K562 (cell line): ENCODE results near the gene PNPLA7. TPM values are rescaled to one million over a fixed set of nuclear protein-coding genes. Genes with fewer than 3 reads are reported as not detected.

Source experiments
- ATAC-seq: fragments of 200-7000 bp; cut with Tn5 transposase; 3 replicates; pipeline ENCODE4 v1.9.1; 2020; ENCODE audit warnings: moderate library complexity
- BruUV-seq: library from RNA; stranded (reverse); fragments of 400-500 nt; replicated peaks from 2 replicates; lab custom pipeline; 2021; lab: Mats Ljungman, UMichigan
- CTCF ChIA-PET: fragments of 300-600 bp; formaldehyde crosslinking; extraction: SDS; loops from one replicate; lab custom pipeline; 2021; ENCODE audit warnings: low intra/inter-chr PET ratio; lab: Yijun Ruan, JAX
- POLR2A ChIA-PET: fragments of 300-600, 350-650 bp; sonication (Branson Sonifier 250); formaldehyde crosslinking; extraction: SDS; loops from one replicate; lab custom pipeline; 2021; ENCODE audit warnings: antibody characterized with exemption, inconsistent platforms; lab: Yijun Ruan, JAX
- DNase-seq, 4 experiments: peaks; one replicate each; pipeline versions ENCODE4 v3.0.0 to v3.0.0-alpha.2; 2011 to 2018; ENCODE audit warnings: low spot score in 3 of 4, mixed read lengths in 3 of 4; ENCODE audit errors: extremely low read depth in 1 of 4
- FAIRE-seq: peaks from 2 replicates; lab custom pipeline; 2011; peaks lifted over from hg19 to GRCh38; lab: Jason Lieb, UNC
- H2AFZ ChIP-seq: 2 replicates; pipeline ENCODE4 v1.6.0; 2011; ENCODE audit warnings: low read depth, low read length, control low read depth, inconsistent platforms
- H3K27ac ChIP-seq: fragments of 200-600 bp; 3 replicates; pipeline ENCODE4 v1.8.0; 2011; ENCODE audit warnings: low read depth, mild to moderate bottlenecking, control low read depth, inconsistent platforms, low read length, moderate library complexity, mixed read lengths; ENCODE audit errors: extremely low read depth
- H3K27me3 ChIP-seq, 2 experiments: fragments of 300-600 bp in 1 of 2; 2 replicates in 1 of 2; 3 replicates in 1 of 2; pipeline versions ENCODE4 v1.6.0 to v1.8.0; 2011; ENCODE audit warnings: inconsistent platforms in 2 of 2, low read length in 2 of 2, mild to moderate bottlenecking in 1 of 2, mixed read lengths in 1 of 2, moderate library complexity in 1 of 2; ENCODE audit not compliant: control insufficient read depth in 2 of 2, insufficient read depth in 2 of 2
- H3K36me3 ChIP-seq: fragments of 300-600 bp; 3 replicates; pipeline ENCODE4 v1.8.0; 2011; ENCODE audit warnings: mild to moderate bottlenecking, low read length, inconsistent platforms; ENCODE audit not compliant: control insufficient read depth, insufficient read depth
- H3K4me1 ChIP-seq, 2 experiments: fragments of 200-600 bp in 1 of 2; replicated peaks in 1 of 2; 2 replicates in 1 of 2; 3 replicates in 1 of 2; pipeline versions ENCODE4 v1.5.1 to v1.8.0; 2011; ENCODE audit warnings: inconsistent platforms in 2 of 2, low read length in 2 of 2, mild to moderate bottlenecking in 1 of 2, mixed read lengths in 1 of 2, moderate library complexity in 1 of 2; ENCODE audit not compliant: control insufficient read depth in 2 of 2, insufficient read depth in 2 of 2
- H3K4me2 ChIP-seq: 2 replicates; pipeline ENCODE4 v1.6.1; 2011; ENCODE audit warnings: low read length, control low read depth, inconsistent platforms, mixed read lengths; ENCODE audit not compliant: insufficient read depth
- H3K4me3 ChIP-seq: fragments of 200-600 bp; sonication (generic), shearing (Covaris generic); 2 replicates; pipeline ENCODE4 v1.5.1; 2016; ENCODE audit warnings: control low read depth, inconsistent platforms
- H3K79me2 ChIP-seq: fragments of 200-600 bp; 3 replicates; pipeline ENCODE4 v1.8.0; 2011; ENCODE audit warnings: low read length, inconsistent platforms; ENCODE audit not compliant: control insufficient read depth, insufficient read depth
- H3K9ac ChIP-seq, 2 experiments: 2 replicates each; pipeline versions ENCODE4 v1.6.0 to v1.6.1; 2011; ENCODE audit warnings: low read depth in 2 of 2, low read length in 2 of 2, control low read depth in 1 of 2, inconsistent platforms in 1 of 2, mild to moderate bottlenecking in 1 of 2, mixed read lengths in 1 of 2; ENCODE audit not compliant: insufficient read depth in 1 of 2
- H3K9me1 ChIP-seq: one replicate; pipeline ENCODE4 v1.6.0; 2011; ENCODE audit warnings: inconsistent platforms, mild to moderate bottlenecking, low read length, moderate library complexity; ENCODE audit not compliant: control insufficient read depth, insufficient read depth
- H3K9me3 ChIP-seq: replicated peaks from 2 replicates; pipeline ENCODE4 v1.5.1; 2011; ENCODE audit warnings: low read depth, low read length, inconsistent platforms; ENCODE audit not compliant: control insufficient read depth, insufficient read depth
- H4K20me1 ChIP-seq: replicated peaks from 2 replicates; pipeline ENCODE4 v1.6.1; 2011; ENCODE audit warnings: low read length, inconsistent platforms, mixed read lengths; ENCODE audit not compliant: control insufficient read depth, insufficient read depth
- CHD1 ChIP-seq: fragments of 200-600 bp; sonication (generic); IDR thresholded peaks from one replicate; pipeline ENCODE4 v1.6.1; 2012; ENCODE audit warnings: mild to moderate bottlenecking, moderate library complexity, low read length, inconsistent platforms
- E2F6 ChIP-seq, 2 experiments: IDR thresholded peaks; 2 replicates each; pipeline ENCODE4 v1.6.1; 2011; ENCODE audit warnings: borderline replicate concordance in 1 of 2, control low read depth in 1 of 2, low read depth in 1 of 2, low read length in 1 of 2, mild to moderate bottlenecking in 1 of 2, mixed read lengths in 1 of 2, moderate library complexity in 1 of 2; ENCODE audit not compliant: insufficient read depth in 1 of 2, insufficient read length in 1 of 2, poor library complexity in 1 of 2, severe bottlenecking in 1 of 2; ENCODE audit errors: extremely low read depth in 1 of 2
- FIP1L1 ChIP-seq: fragments of 200-400 bp; formaldehyde crosslinking; IDR thresholded peaks from 2 replicates; pipeline ENCODE4 v1.6.1; 2018; ENCODE audit warnings: mild to moderate bottlenecking, low read depth, low read length; ENCODE audit not compliant: poor library complexity, severe bottlenecking
- FOSL1 ChIP-seq: fragments of 200-800 bp; sonication (Bioruptor generic); conservative IDR thresholded peaks from 2 replicates; pipeline ENCODE4 v1.6.1; 2016; ENCODE audit warnings: missing genetic modification characterization, missing compliant biosample characterization
- FOXJ2 ChIP-seq: fragments of 200-800 bp; sonication (Bioruptor generic); IDR thresholded peaks from 2 replicates; pipeline ENCODE4 v1.6.1; 2016; ENCODE audit warnings: missing genetic modification characterization, missing compliant biosample characterization
- JUN ChIP-seq, 2 experiments: sonication (generic) in 1 of 2; formaldehyde crosslinking in 1 of 2; IDR thresholded peaks; 2 replicates each; pipeline versions ENCODE4 v1.6.1 to v1.8.0; 2012 to 2022; ENCODE audit warnings: borderline replicate concordance in 2 of 2, mild to moderate bottlenecking in 2 of 2, improper control_type of control experiment in 1 of 2, low read depth in 1 of 2, low read length in 1 of 2, missing genetic modification reagents in 1 of 2
- JUND ChIP-seq, 2 experiments: IDR thresholded peaks; 2 replicates in 1 of 2; 3 replicates in 1 of 2; pipeline ENCODE4 v1.6.1; 2011; ENCODE audit warnings: borderline replicate concordance in 2 of 2, low read depth in 2 of 2, low read length in 2 of 2, improper control_type of control experiment in 1 of 2, missing biosample characterization in 1 of 2, missing genetic modification characterization in 1 of 2, missing genetic modification reagents in 1 of 2
- L3MBTL2 ChIP-seq: fragments of 450-650 bp; IDR thresholded peaks from 2 replicates; pipeline ENCODE4 v1.6.1; 2016; ENCODE audit warnings: mild to moderate bottlenecking, moderate library complexity
- POLR2H ChIP-seq: IDR thresholded peaks from 2 replicates; pipeline ENCODE4 v1.6.1; 2016; ENCODE audit warnings: missing genetic modification characterization, low read depth, mild to moderate bottlenecking, control low read depth, missing compliant biosample characterization, moderate library complexity
- PRPF4 ChIP-seq: fragments of 200-400 bp; formaldehyde crosslinking; IDR thresholded peaks from one replicate; pipeline ENCODE4 v1.6.1; 2017; ENCODE audit warnings: low read length, low read depth, mild to moderate bottlenecking; ENCODE audit not compliant: insufficient read depth, poor library complexity, severe bottlenecking
- RAD21 ChIP-seq, 2 experiments: fragments of 250-450 bp in 1 of 2; fragments of 450-650 bp in 1 of 2; sonication (Bioruptor Pico) in 1 of 2; formaldehyde crosslinking in 1 of 2; IDR thresholded peaks in 1 of 2; conservative IDR thresholded peaks in 1 of 2; 2 replicates each; pipeline versions ENCODE4 v1.4.0 to v1.8.0; 2020 to 2022; ENCODE audit warnings: mild to moderate bottlenecking in 2 of 2, moderate library complexity in 1 of 2
- RB1 ChIP-seq: fragments of 450-650 bp; IDR thresholded peaks from 2 replicates; pipeline ENCODE4 v1.6.1; 2017; ENCODE audit warnings: low read depth, mild to moderate bottlenecking
- TEAD1 ChIP-seq, 2 experiments: fragments of 450-650 bp in 1 of 2; sonication (generic) in 1 of 2; formaldehyde crosslinking; IDR thresholded peaks; 2 replicates each; pipeline versions ENCODE4 v1.4.0 to v1.8.0; 2020 to 2022; ENCODE audit warnings: mild to moderate bottlenecking in 2 of 2, missing genetic modification reagents in 1 of 2
- XRCC5 ChIP-seq: fragments of 200-400 bp; formaldehyde crosslinking; IDR thresholded peaks from 2 replicates; pipeline ENCODE4 v1.6.1; 2017; ENCODE audit warnings: low read depth, mild to moderate bottlenecking, low read length
- ZBTB7A ChIP-seq: IDR thresholded peaks from 2 replicates; pipeline ENCODE4 v1.6.1; 2011; ENCODE audit warnings: low read depth, mild to moderate bottlenecking, low read length, moderate library complexity, borderline replicate concordance; ENCODE audit not compliant: control insufficient read depth
- ZFX ChIP-seq: sonication (generic); formaldehyde crosslinking; IDR thresholded peaks from 2 replicates; pipeline ENCODE4 v1.8.0; 2022; ENCODE audit warnings: mild to moderate bottlenecking, missing genetic modification reagents, moderate library complexity
- WGBS: fragments of 100-300 bp; shearing (Covaris generic); methylation state at CpG from one replicate; pipeline ENCODE4 v1.1.6; 2016; ENCODE audit warnings: low coverage, mixed read lengths; ENCODE audit not compliant: insufficient coverage; ENCODE audit errors: missing lambda C conversion rate; 5-methylcytosine and 5-hydroxymethylcytosine counted together
- in situ Hi-C: fragments of 300-500 bp; cut with MboI; formaldehyde crosslinking; loops from 4 replicates; pipeline ENCODE4 v1.15.0; 2018; ENCODE audit warnings: inconsistent platforms, mixed read lengths
- intact Hi-C: fragments of 100-400 bp; cut with micrococcal nuclease; formaldehyde crosslinking; loops from 2 replicates; pipeline ENCODE4 v1.14.2; 2022
- polyA plus RNA-seq, 8 experiments: library from polyadenylated mRNA; depleted of rRNA in 4 of 8; stranded (reverse) in 5 of 8; unstranded in 3 of 8; fragments of >200 nt; fragmentation: Nextera tagmentation in 2 of 8; fragmentation: Illumina TruSeq in 1 of 8; extraction: Ambion mirVana in 2 of 8; extraction: Trizol in 1 of 8; gene quantifications; 2 replicates each; pipeline versions ENCODE4 v1.2.1 to v1.2.3, GENCODE V29; 2011 to 2014; ENCODE audit warnings: inconsistent platforms in 1 of 8, missing spikeins in 1 of 8
- total RNA-seq, 7 experiments: library from RNA; depleted of rRNA in 6 of 7; stranded (reverse); fragments of >200 nt in 6 of 7; fragmentation: Illumina TruSeq in 2 of 7; extraction: Trizol in 2 of 7; gene quantifications; 2 replicates each; pipeline versions ENCODE4 v1.2.1 to v1.2.3, GENCODE V29; 2011 to 2021; ENCODE audit warnings: low replicate concordance in 1 of 7
- TF ChIP-seq, protein P1 (sequence below): fragments of 250-450 bp; sonication (Bioruptor Pico); IDR thresholded peaks from 2 replicates; pipeline ENCODE4 v1.9.0; 2021; ENCODE audit warnings: mild to moderate bottlenecking

PNPLA7 gene
- total and polyA plus RNA-seq, 9 of the 15 experiments (the other 6 are each of a cell fraction or from before 2014, with no cell fraction given): 0.01 to 0.85 (median 0.19) TPM; not detected in 1

DNA sequence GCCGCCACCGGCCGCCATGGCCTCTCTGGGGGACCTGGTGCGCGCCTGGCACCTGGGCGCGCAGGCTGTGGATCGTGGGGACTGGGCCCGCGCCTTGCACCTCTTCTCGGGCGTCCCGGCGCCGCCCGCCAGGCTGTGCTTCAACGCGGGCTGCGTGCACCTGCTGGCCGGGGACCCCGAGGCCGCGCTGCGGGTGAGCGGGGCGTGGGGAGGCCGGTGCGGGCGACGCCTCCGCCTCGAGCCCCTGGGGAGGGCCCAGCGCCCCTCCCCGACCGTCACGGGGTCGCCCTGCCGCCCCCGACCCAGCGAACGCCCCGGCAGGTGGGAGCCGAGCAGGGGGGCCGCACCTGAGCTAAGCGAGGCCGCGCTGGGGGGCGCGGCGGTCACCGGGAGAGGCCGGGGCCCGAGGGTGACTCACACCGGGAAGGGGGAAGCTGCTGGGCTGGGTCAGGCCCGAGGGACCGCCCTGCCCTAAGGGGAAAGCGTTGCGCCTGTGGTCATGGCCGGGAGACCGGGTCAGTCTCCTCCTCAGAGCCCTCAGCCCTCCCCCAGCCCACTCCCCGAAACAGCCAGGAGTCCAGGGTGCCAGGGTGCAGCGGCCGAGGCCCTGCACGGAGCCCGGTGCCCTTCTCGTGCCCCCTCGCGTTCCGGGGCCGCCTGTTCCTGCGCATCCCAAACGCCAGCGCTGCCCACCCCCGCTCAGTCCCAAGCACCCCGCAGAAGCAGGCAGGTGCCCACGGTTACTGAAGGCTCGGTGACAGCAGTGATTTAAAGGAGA, 126.5 kb downstream of the PNPLA7 start:
- H3K36me3 ChIP-seq: peaks cover 5% of the 10 kb centered on the region; the same call in 1 of the 3 replicates
- H3K27me3 ChIP-seq: no peaks in the 10 kb centered on the region
- H2AFZ ChIP-seq: peak overlapping the region; percentile 71
- in situ Hi-C loops (no loop called here), intact Hi-C loops (loop anchor here (10.0 kb wide), 1 partner anchor 119 kb away; the partner anchor contains the start of gene NRARP)
- peaks cover 35 to 52% of the 10 kb centered on the region in 2 experiments for H3K4me1 ChIP-seq
- POLR2A ChIA-PET: interaction anchor here (0.6 to 3.4 kb wide), 6 partner anchors 9 to 181 kb away, joined by 3 to 21 read pairs (median 4); no protein-coding TSS in a partner anchor
- no peaks in the 10 kb centered on the region for H3K9me1 ChIP-seq
- BruUV-seq: no TSS peak
- H3K27ac ChIP-seq: peak overlapping the region; percentile 72; the same call in 2 of the 3 replicates
- H3K4me2 ChIP-seq: peak overlapping the region; percentile 72
- H3K79me2 ChIP-seq: peaks cover 37% of the 10 kb centered on the region
- FAIRE-seq: no peak
- peak overlapping the region; percentile 97 for H3K4me3 ChIP-seq
- H3K9ac ChIP-seq: peak overlapping the region; percentile 73 to 93; a peak in 3 of 4 replicates
- WGBS: 6% methylated on average over 22 of the region's 77 CpGs
- ATAC-seq: peak; percentile 39
- H4K20me1 ChIP-seq: no peaks in the 10 kb centered on the region
- H3K9me3 ChIP-seq: no peaks in the 10 kb centered on the region
- peak; percentile 48 to 53 (median 52) for DNase-seq
- CTCF ChIA-PET: interaction anchor here (1.1 kb wide), 1 partner anchor 146 kb away, joined by 4 read pairs; no protein-coding TSS in a partner anchor
- TF ChIP-seq ZFX (peak; percentile 3; the same call in 1 of the 2 replicates), JUN (IDR thresholded peaks at IDR 0.05; ENCODE audit: borderline replicate concordance, low read depth, low read length) (0 out of 2 replicates have a peak, but pooled peaks have one; percentile 47), JUN (CRISPR knock-in tag; IDR thresholded peaks at IDR 0.05; ENCODE audit: borderline replicate concordance) (no peak), CHD1 (peak; percentile 84), FOXJ2 (tag) (no peak), FOSL1 (peak; percentile 85), PRPF4 (no peak), JUND (IDR thresholded peaks at IDR 0.05; ENCODE audit: borderline replicate concordance, low read depth, low read length) (peak; percentile 86), JUND (tag; IDR thresholded peaks at IDR 0.05; ENCODE audit: borderline replicate concordance, low read depth, low read length) (peak; percentile 59; the same call in 1 of the 3 replicates), L3MBTL2 (peak; percentile 59), RB1 (peak; percentile 14; the same call in 1 of the 2 replicates), RAD21 (CRISPR knock-in tag; conservative IDR thresholded peaks at IDR 0.05 in 1 of 2, IDR thresholded peaks at IDR 0.05 in 1 of 2) (no peak; a peak in 2 of 4 replicates), TEAD1 (CRISPR knock-in tag; IDR thresholded peaks at IDR 0.05) (0 out of 4 replicates have a peak, but pooled peaks of 1 of the 2 experiments have one; percentile 3), FIP1L1 (peak; percentile 81), ZBTB7A (peak; percentile 56; the same call in 1 of the 2 replicates), E2F6 (IDR thresholded peaks at IDR 0.05; ENCODE audit: borderline replicate concordance in 1 of 2, extremely low read depth in 1 of 2, insufficient read depth in 1 of 2, insufficient read length in 1 of 2, low read depth in 1 of 2, low read length in 1 of 2, poor library complexity in 1 of 2, severe bottlenecking in 1 of 2) (peak in 1 of 2 experiments; percentile 58), POLR2H (tag) (no peak), XRCC5 (no peak)
- TF ChIP-seq, protein P1, sequence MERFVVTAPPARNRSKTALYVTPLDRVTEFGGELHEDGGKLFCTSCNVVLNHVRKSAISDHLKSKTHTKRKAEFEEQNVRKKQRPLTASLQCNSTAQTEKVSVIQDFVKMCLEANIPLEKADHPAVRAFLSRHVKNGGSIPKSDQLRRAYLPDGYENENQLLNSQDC (CRISPR knock-in tag): no peak
